HG02981 (cell line): ENCODE data around the gene ISM1.

Experiments
- ATAC-seq: cut with Tn5 transposase; IDR thresholded peaks from one replicate; pipeline ENCODE4 v1.9.1; 2021; ENCODE audit warnings: mild to moderate bottlenecking, moderate library complexity; ENCODE audit not compliant: unreplicated experiment

ISM1 gene

GRCh38 chr20:13251904-13252297 is 30.8 kb downstream of the ISM1 start:
- no peak for ATAC-seq

- no peak for ATAC-seq
These were observed 34.3 kb downstream of the ISM1 start for GRCh38 chr20:13255356-13255755.

GRCh38 chr20:13256606-13257005 is 35.5 kb downstream of the ISM1 start:
- no peak for ATAC-seq

GRCh38 chr20:13259921-13260320 is 38.8 kb downstream of the ISM1 start:
- ATAC-seq = no peak

GRCh38 chr20:13260650-13261279 is 39.7 kb downstream of the ISM1 start:
- ATAC-seq = peak; percentile 46

- ATAC-seq = peak; percentile 66
These were observed 40.6 kb downstream of the ISM1 start for GRCh38 chr20:13261460-13262301.

GRCh38 chr20:13262302-13262650 is 41.2 kb downstream of the ISM1 start:
- no peak for ATAC-seq

- no peak for ATAC-seq
These were observed 41.7 kb downstream of the ISM1 start for GRCh38 chr20:13262671-13263360.

GRCh38 chr20:13263451-13263850 is 42.4 kb downstream of the ISM1 start:
- no peak for ATAC-seq

- no peak for ATAC-seq
These were observed 43.8 kb downstream of the ISM1 start for GRCh38 chr20:13264907-13265306.

GRCh38 chr20:13265941-13266340 is 44.9 kb downstream of the ISM1 start:
- ATAC-seq = no peak

- ATAC-seq = no peak
These were observed 46.2 kb downstream of the ISM1 start for GRCh38 chr20:13267231-13267630.

- ATAC-seq = no peak
These were observed 47.9 kb downstream of the ISM1 start for GRCh38 chr20:13268953-13269352.

GRCh38 chr20:13270211-13270610 is 49.1 kb downstream of the ISM1 start:
- no peak for ATAC-seq

GRCh38 chr20:13271098-13271497 is 50.0 kb downstream of the ISM1 start:
- no peak for ATAC-seq

- ATAC-seq = no peak
These were observed 51.2 kb downstream of the ISM1 start for GRCh38 chr20:13271977-13272975.

- no peak for ATAC-seq
These were observed 53.3 kb downstream of the ISM1 start for GRCh38 chr20:13274275-13274861.

GRCh38 chr20:13276945-13277541 is 56.0 kb downstream of the ISM1 start:
- ATAC-seq = no peak

- no peak for ATAC-seq
These were observed 56.7 kb downstream of the ISM1 start for GRCh38 chr20:13277663-13278295.
